HepG2 (cell line): ENCODE measurements around the gene AAR2. TPM values are rescaled to one million over a fixed set of nuclear protein-coding genes. Genes with fewer than 3 reads are reported as not detected.

Source experiments
- ASH2L ChIP-seq: fragments of 300-600, 200-600 bp; sonication (generic); IDR thresholded peaks from 2 replicates; pipeline ENCODE4 v1.7.0; 2017; ENCODE audit warnings: low read depth, mild to moderate bottlenecking, moderate library complexity, mixed read lengths, low read length; ENCODE audit not compliant: insufficient read length
- FOXM1 ChIP-seq: sonication (generic); formaldehyde crosslinking; IDR thresholded peaks from 2 replicates; pipeline ENCODE4 v1.5.0; 2020; ENCODE audit warnings: missing genetic modification reagents
- KLF13 ChIP-seq: sonication (generic); formaldehyde crosslinking; IDR thresholded peaks from 2 replicates; pipeline ENCODE4 v1.4.0; 2020; ENCODE audit warnings: mild to moderate bottlenecking, missing genetic modification reagents
- PAWR ChIP-seq: sonication (generic); formaldehyde crosslinking; IDR thresholded peaks from 2 replicates; pipeline ENCODE4 v1.4.0; 2020; ENCODE audit warnings: missing genetic modification reagents, mild to moderate bottlenecking, borderline replicate concordance
- STAG1 ChIP-seq: sonication (generic); formaldehyde crosslinking; IDR thresholded peaks from 2 replicates; pipeline ENCODE4 v1.4.0; 2020; ENCODE audit warnings: missing genetic modification reagents
- ZKSCAN1 ChIP-seq: fragments of 150-350 bp; IDR thresholded peaks from 2 replicates; pipeline ENCODE4 v1.6.1; 2014; ENCODE audit warnings: low read length
- ZNF256 ChIP-seq: sonication (generic); formaldehyde crosslinking; conservative IDR thresholded peaks from 2 replicates; pipeline ENCODE4 v1.4.0; 2020; ENCODE audit warnings: missing genetic modification reagents
- ZNF383 ChIP-seq: sonication (generic); formaldehyde crosslinking; IDR thresholded peaks from 2 replicates; pipeline ENCODE4 v1.4.0; 2020; ENCODE audit warnings: missing genetic modification reagents, mild to moderate bottlenecking, borderline replicate concordance
- ZNF629 ChIP-seq: sonication (generic); formaldehyde crosslinking; conservative IDR thresholded peaks from 2 replicates; pipeline ENCODE4 v1.5.0; 2020; ENCODE audit warnings: missing genetic modification reagents
- polyA plus RNA-seq, 8 experiments: library from polyadenylated mRNA; depleted of rRNA in 3 of 8; stranded (reverse) in 7 of 8; unstranded in 1 of 8; fragments of >200 nt; fragmentation: Illumina TruSeq in 4 of 8; extraction: Trizol in 4 of 8; gene quantifications; 2 replicates each; pipeline versions ENCODE4 v1.2.1 to v1.2.3, GENCODE V29; 2011 to 2016; ENCODE audit warnings: low read depth in 4 of 8, missing spikeins in 1 of 8, mixed read lengths in 1 of 8; ENCODE audit not compliant: insufficient read depth in 1 of 8
- total RNA-seq, 5 experiments: library from RNA; depleted of rRNA; stranded (reverse); fragments of >200 nt; fragmentation: Illumina TruSeq; extraction: Trizol; gene quantifications; 2 replicates each; pipeline ENCODE4 v1.2.3, GENCODE V29; 2016; ENCODE audit warnings: low read depth in 1 of 5
- TF ChIP-seq, protein P1 (sequence below): sonication (generic); formaldehyde crosslinking; IDR thresholded peaks from 2 replicates; pipeline ENCODE4 v1.4.0; 2020; ENCODE audit warnings: missing genetic modification reagents
- TF ChIP-seq, protein P2 (sequence below): IDR thresholded peaks from 2 replicates; pipeline ENCODE4 v1.6.1; 2012; ENCODE audit warnings: inconsistent platforms
- TF ChIP-seq, protein P3 (sequence below): sonication (generic); formaldehyde crosslinking; IDR thresholded peaks from 2 replicates; pipeline ENCODE4 v1.9.0; 2021; ENCODE audit warnings: mild to moderate bottlenecking, missing genetic modification reagents
- TF ChIP-seq, protein P4 (sequence below): IDR thresholded peaks from 2 replicates; pipeline ENCODE4 v1.6.1; 2016; ENCODE audit warnings: low read depth

AAR2 gene
- total and polyA plus RNA-seq, 2 of the 13 experiments (the other 11 are each of a cell fraction or from before 2014, with no cell fraction given): 45.2 to 46.2 TPM

DNA sequence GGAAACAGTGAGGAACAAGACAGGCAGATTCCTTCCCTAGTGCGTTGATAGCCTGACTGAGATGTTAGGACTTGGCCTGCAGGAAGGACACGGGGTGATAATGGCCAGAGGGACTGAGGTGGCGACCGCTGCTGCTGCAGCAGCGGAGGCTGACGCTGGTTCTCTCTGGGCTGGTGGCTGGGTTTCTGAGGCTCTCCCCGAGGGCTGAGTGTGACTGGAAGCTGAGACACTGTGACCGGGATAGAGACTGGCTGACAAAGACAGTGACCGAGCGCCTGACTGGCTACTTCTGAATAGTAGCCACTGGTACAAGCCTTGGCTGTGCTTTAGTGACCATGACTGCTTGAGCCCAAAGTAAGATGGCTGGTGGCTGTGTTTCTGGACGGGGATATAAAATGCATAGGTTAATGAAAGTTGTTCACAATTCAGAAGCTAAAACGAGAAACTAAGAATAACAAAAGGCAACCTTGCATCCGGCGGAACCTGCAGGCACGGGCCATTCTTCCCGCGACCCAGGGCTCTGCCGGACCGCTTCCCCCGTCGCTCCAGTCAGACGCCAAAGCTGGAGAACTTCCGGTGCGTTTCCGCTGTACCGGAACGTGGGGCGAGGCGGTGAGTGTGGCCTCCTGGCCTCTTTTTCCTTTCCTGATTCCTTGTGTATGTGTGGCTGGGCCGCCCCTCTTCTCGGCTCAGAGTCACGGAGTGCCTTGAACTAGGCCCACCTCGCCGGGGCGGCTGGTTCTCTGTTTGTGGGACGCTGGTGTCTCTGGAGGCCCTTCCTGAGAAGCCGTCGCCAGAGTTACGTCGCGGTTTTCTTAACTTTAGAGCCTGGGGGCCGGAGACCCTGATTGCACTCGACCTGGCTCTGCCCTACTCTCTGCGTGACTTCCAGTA lies at the start of gene AAR2 (continued):
- TF ChIP-seq, protein P1, sequence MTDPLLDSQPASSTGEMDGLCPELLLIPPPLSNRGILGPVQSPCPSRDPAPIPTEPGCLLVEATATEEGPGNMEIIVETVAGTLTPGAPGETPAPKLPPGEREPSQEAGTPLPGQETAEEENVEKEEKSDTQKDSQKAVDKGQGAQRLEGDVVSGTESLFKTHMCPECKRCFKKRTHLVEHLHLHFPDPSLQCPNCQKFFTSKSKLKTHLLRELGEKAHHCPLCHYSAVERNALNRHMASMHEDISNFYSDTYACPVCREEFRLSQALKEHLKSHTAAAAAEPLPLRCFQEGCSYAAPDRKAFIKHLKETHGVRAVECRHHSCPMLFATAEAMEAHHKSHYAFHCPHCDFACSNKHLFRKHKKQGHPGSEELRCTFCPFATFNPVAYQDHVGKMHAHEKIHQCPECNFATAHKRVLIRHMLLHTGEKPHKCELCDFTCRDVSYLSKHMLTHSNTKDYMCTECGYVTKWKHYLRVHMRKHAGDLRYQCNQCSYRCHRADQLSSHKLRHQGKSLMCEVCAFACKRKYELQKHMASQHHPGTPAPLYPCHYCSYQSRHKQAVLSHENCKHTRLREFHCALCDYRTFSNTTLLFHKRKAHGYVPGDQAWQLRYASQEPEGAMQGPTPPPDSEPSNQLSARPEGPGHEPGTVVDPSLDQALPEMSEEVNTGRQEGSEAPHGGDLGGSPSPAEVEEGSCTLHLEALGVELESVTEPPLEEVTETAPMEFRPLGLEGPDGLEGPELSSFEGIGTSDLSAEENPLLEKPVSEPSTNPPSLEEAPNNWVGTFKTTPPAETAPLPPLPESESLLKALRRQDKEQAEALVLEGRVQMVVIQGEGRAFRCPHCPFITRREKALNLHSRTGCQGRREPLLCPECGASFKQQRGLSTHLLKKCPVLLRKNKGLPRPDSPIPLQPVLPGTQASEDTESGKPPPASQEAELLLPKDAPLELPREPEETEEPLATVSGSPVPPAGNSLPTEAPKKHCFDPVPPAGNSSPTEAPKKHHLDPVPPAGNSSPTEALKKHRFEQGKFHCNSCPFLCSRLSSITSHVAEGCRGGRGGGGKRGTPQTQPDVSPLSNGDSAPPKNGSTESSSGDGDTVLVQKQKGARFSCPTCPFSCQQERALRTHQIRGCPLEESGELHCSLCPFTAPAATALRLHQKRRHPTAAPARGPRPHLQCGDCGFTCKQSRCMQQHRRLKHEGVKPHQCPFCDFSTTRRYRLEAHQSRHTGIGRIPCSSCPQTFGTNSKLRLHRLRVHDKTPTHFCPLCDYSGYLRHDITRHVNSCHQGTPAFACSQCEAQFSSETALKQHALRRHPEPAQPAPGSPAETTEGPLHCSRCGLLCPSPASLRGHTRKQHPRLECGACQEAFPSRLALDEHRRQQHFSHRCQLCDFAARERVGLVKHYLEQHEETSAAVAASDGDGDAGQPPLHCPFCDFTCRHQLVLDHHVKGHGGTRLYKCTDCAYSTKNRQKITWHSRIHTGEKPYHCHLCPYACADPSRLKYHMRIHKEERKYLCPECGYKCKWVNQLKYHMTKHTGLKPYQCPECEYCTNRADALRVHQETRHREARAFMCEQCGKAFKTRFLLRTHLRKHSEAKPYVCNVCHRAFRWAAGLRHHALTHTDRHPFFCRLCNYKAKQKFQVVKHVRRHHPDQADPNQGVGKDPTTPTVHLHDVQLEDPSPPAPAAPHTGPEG: peak; percentile 62
- TF ChIP-seq, protein P2, sequence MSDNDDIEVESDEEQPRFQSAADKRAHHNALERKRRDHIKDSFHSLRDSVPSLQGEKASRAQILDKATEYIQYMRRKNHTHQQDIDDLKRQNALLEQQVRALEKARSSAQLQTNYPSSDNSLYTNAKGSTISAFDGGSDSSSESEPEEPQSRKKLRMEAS: peak; percentile 95
- TF ChIP-seq PAWR (no peak), ZNF629 (CRISPR knock-in tag) (peak; percentile 65; the same call in 1 of the 2 replicates), ZNF383 (no peak), ZNF256 (CRISPR knock-in tag) (peak; percentile 86), ZKSCAN1 (peak; percentile 62), KLF13 (CRISPR knock-in tag) (no peak), FOXM1 (CRISPR knock-in tag) (no peak; the same call in 1 of the 2 replicates), ASH2L (peak; percentile 99), STAG1 (CRISPR knock-in tag) (no peak; the same call in 1 of the 2 replicates)
- TF ChIP-seq, protein P3, sequence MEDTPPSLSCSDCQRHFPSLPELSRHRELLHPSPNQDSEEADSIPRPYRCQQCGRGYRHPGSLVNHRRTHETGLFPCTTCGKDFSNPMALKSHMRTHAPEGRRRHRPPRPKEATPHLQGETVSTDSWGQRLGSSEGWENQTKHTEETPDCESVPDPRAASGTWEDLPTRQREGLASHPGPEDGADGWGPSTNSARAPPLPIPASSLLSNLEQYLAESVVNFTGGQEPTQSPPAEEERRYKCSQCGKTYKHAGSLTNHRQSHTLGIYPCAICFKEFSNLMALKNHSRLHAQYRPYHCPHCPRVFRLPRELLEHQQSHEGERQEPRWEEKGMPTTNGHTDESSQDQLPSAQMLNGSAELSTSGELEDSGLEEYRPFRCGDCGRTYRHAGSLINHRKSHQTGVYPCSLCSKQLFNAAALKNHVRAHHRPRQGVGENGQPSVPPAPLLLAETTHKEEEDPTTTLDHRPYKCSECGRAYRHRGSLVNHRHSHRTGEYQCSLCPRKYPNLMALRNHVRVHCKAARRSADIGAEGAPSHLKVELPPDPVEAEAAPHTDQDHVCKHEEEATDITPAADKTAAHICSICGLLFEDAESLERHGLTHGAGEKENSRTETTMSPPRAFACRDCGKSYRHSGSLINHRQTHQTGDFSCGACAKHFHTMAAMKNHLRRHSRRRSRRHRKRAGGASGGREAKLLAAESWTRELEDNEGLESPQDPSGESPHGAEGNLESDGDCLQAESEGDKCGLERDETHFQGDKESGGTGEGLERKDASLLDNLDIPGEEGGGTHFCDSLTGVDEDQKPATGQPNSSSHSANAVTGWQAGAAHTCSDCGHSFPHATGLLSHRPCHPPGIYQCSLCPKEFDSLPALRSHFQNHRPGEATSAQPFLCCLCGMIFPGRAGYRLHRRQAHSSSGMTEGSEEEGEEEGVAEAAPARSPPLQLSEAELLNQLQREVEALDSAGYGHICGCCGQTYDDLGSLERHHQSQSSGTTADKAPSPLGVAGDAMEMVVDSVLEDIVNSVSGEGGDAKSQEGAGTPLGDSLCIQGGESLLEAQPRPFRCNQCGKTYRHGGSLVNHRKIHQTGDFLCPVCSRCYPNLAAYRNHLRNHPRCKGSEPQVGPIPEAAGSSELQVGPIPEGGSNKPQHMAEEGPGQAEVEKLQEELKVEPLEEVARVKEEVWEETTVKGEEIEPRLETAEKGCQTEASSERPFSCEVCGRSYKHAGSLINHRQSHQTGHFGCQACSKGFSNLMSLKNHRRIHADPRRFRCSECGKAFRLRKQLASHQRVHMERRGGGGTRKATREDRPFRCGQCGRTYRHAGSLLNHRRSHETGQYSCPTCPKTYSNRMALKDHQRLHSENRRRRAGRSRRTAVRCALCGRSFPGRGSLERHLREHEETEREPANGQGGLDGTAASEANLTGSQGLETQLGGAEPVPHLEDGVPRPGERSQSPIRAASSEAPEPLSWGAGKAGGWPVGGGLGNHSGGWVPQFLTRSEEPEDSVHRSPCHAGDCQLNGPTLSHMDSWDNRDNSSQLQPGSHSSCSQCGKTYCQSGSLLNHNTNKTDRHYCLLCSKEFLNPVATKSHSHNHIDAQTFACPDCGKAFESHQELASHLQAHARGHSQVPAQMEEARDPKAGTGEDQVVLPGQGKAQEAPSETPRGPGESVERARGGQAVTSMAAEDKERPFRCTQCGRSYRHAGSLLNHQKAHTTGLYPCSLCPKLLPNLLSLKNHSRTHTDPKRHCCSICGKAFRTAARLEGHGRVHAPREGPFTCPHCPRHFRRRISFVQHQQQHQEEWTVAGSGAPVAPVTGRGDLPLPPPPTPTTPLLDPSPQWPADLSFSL (CRISPR knock-in tag): no peak
- TF ChIP-seq, protein P4, sequence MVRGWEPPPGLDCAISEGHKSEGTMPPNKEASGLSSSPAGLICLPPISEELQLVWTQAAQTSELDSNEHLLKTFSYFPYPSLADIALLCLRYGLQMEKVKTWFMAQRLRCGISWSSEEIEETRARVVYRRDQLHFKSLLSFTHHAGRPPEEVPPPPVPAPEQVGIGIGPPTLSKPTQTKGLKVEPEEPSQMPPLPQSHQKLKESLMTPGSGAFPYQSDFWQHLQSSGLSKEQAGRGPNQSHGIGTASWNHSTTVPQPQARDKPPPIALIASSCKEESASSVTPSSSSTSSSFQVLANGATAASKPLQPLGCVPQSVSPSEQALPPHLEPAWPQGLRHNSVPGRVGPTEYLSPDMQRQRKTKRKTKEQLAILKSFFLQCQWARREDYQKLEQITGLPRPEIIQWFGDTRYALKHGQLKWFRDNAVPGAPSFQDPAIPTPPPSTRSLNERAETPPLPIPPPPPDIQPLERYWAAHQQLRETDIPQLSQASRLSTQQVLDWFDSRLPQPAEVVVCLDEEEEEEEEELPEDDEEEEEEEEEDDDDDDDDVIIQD: peak; percentile 80
